PC-9 (cell line): ENCODE results near the gene ACTR3.

ENCODE experiments used
- CTCF ChIP-seq: fragments of 200-600 bp; sonication (generic); conservative IDR thresholded peaks from 2 replicates; pipeline ENCODE4 v1.6.1; 2017; ENCODE audit warnings: mixed run types, antibody characterized with exemption, mild to moderate bottlenecking, moderate library complexity
- EZH2 ChIP-seq: fragments of 200-600 bp; sonication (generic); IDR thresholded peaks from 2 replicates; pipeline ENCODE4 v1.8.0; 2017; ENCODE audit warnings: antibody characterized with exemption, low read depth

- TF ChIP-seq CTCF (no peak), EZH2 (no peak)
Observed at GRCh38 chr2:113961000-113961399, 71.1 kb downstream of the ACTR3 start.
